AML-193 (cell line): ENCODE measurements around the gene KCTD1.

ENCODE experiments used
- DNase-seq, 2 experiments: peaks; one replicate each; lab custom pipeline; 2025; lab: John Stamatoyannopoulos, UW

Gene KCTD1

GRCh38 chr18:26549263-26550094 lies 1.1 kb upstream of the KCTD1 start:
- peak in 1 of 2 experiments; percentile 1 for DNase-seq

- DNase-seq = no peak
These were observed 523 bp downstream of the KCTD1 start for GRCh38 chr18:26547646-26548414.

- DNase-seq = no peak
These were observed 1.3 kb downstream of the KCTD1 start for GRCh38 chr18:26546875-26547645.

GRCh38 chr18:26546170-26546874 lies 2.0 kb downstream of the KCTD1 start:
- DNase-seq = no peak

- DNase-seq = no peak
These were observed 2.8 kb downstream of the KCTD1 start for GRCh38 chr18:26545335-26546123.

- DNase-seq = no peak
These were observed 3.9 kb downstream of the KCTD1 start for GRCh38 chr18:26544451-26544850.

GRCh38 chr18:26543373-26543772 lies 5.0 kb downstream of the KCTD1 start:
- no peak for DNase-seq

- DNase-seq = no peak
These were observed 8.2 kb downstream of the KCTD1 start for GRCh38 chr18:26540043-26540628.

- no peak for DNase-seq
These were observed 9.8 kb downstream of the KCTD1 start for GRCh38 chr18:26538524-26538923.

- DNase-seq = no peak
These were observed 11.7 kb downstream of the KCTD1 start for GRCh38 chr18:26536664-26537063.

GRCh38 chr18:26536032-26536431 lies 12.3 kb downstream of the KCTD1 start:
- DNase-seq = no peak

- DNase-seq = no peak
These were observed 12.7 kb downstream of the KCTD1 start for GRCh38 chr18:26535630-26536029.

- DNase-seq = no peak
These were observed 15.7 kb downstream of the KCTD1 start for GRCh38 chr18:26532367-26533340.

- no peak for DNase-seq
These were observed 16.6 kb downstream of the KCTD1 start for GRCh38 chr18:26531605-26532298.

- DNase-seq = no peak
These were observed 21.5 kb downstream of the KCTD1 start for GRCh38 chr18:26526966-26527234.

GRCh38 chr18:26526128-26526965 lies 22.0 kb downstream of the KCTD1 start:
- DNase-seq = no peak

GRCh38 chr18:26524504-26525351 lies 23.6 kb downstream of the KCTD1 start:
- DNase-seq = no peak
